Stimulated activated CD4-positive, alpha-beta T cell treated with anti-CD3 and anti-CD28 coated beads, TNF-alpha, amount 100 ng/mL, for 1 hour (primary cell): ENCODE results near the gene IRX4.
"Not testable (repeated sequence)": the region's sequence is repeated elsewhere in the genome, so short reads cannot be mapped to it uniquely, and the experiment has no call there.

Source experiments
- DNase-seq, 3 donors: peaks; one replicate each; pipeline ENCODE4 v3.0.0-alpha.2; 2020; ENCODE audit warnings: low read depth in 3 of 3, low spot score in 1 of 3

The IRX4 gene

GRCh38 chr5:1879292-1880263, 3.1 kb downstream of the IRX4 start:
- no peak for DNase-seq

- no peak for DNase-seq
Observed at GRCh38 chr5:1878050-1878849, 4.5 kb downstream of the IRX4 start.

- DNase-seq = no peak
Observed at GRCh38 chr5:1877103-1878049, 5.3 kb downstream of the IRX4 start.

- DNase-seq = no peak
Observed at GRCh38 chr5:1876660-1877064, 6.1 kb downstream of the IRX4 start.

GRCh38 chr5:1875843-1876659, 6.7 kb downstream of the IRX4 start:
- DNase-seq = no peak

GRCh38 chr5:1875281-1875842, 7.4 kb downstream of the IRX4 start:
- DNase-seq = no peak

- no peak for DNase-seq
Observed at GRCh38 chr5:1874771-1875220, 7.9 kb downstream of the IRX4 start.

- DNase-seq = no peak
Observed at GRCh38 chr5:1874348-1874747, 8.4 kb downstream of the IRX4 start.

GRCh38 chr5:1873243-1873959, 9.3 kb downstream of the IRX4 start:
- no peak for DNase-seq

- no peak for DNase-seq
Observed at GRCh38 chr5:1871441-1871840, 11.3 kb downstream of the IRX4 start.

- not testable (repeated sequence) for DNase-seq
Observed at GRCh38 chr5:1870435-1871272, 12.1 kb downstream of the IRX4 start.

GRCh38 chr5:1868886-1869475, 13.7 kb downstream of the IRX4 start:
- no peak for DNase-seq

GRCh38 chr5:1867815-1868143, 14.9 kb downstream of the IRX4 start:
- no peak for DNase-seq

GRCh38 chr5:1867114-1867814, 15.5 kb downstream of the IRX4 start:
- no peak for DNase-seq

GRCh38 chr5:1865948-1866347, 16.8 kb downstream of the IRX4 start:
- DNase-seq = no peak

- DNase-seq = no peak
Observed at GRCh38 chr5:1865486-1865885, 17.2 kb downstream of the IRX4 start.

- no peak for DNase-seq
Observed at GRCh38 chr5:1864896-1865440, 17.8 kb downstream of the IRX4 start.
